Skin epidermis (tissue), 12 donors: ENCODE measurements around the gene HOXB8.

ENCODE experiments used
- H3K27ac ChIP-seq, 21 experiments: fragments of 200-600 bp; sonication (generic) in 11 of 21; one replicate each; pipeline ENCODE4 v1.5.0; 2020; ENCODE audit warnings: mild to moderate bottlenecking in 3 of 21, inconsistent platforms in 2 of 21, moderate library complexity in 2 of 21
- H3K4me3 ChIP-seq, 7 experiments: fragments of 200-600 bp; sonication (generic) in 2 of 7; one replicate each; pipeline ENCODE4 v1.5.0; 2020; ENCODE audit warnings: inconsistent platforms in 2 of 7, mild to moderate bottlenecking in 2 of 7, moderate library complexity in 1 of 7

Gene HOXB8

DNA sequence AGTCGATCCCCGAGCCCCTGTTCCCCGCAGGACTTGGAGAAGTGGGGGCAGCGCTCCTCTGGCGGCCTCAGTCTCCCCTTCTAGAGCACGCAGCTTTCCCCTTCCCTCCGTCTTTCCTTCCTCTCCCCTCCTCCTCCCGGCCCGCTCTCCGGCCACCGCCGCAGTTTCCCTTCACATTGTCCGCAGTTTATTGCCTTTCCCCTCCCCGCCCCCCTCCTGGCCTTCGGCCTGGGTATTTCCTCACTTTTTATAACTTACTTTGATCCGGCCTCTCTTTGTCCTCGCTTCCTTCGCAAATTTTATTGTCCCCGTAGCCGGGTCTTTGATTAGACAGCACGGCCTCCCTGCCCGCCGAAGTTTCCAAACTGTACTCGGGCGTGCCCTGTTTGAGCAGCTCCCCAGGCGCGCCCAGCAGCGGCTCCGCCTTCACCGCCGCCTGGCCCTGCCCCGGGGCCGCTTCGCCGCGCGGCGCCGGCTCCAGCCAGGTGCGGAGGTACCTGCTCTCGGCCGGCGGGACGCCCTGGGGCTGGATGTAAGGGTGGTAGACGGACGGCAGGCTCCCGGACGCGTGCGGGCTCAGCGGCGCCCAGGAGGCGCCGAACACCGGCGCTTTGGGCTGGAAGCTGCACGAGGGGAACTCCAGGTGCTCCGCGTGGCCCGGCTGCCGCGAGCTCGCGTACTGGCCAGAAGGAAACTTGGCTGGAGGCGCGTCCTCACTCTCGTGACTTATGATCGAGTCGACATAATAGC is 10.6 kb upstream of the HOXB8 start:
- Histone ChIP-seq H3K27ac (peak overlapping the region in 3 of 21 experiments; percentile 7 to 79 (median 13)), H3K4me3 (peak overlapping the region; percentile 5 to 25 (median 16))

DNA sequence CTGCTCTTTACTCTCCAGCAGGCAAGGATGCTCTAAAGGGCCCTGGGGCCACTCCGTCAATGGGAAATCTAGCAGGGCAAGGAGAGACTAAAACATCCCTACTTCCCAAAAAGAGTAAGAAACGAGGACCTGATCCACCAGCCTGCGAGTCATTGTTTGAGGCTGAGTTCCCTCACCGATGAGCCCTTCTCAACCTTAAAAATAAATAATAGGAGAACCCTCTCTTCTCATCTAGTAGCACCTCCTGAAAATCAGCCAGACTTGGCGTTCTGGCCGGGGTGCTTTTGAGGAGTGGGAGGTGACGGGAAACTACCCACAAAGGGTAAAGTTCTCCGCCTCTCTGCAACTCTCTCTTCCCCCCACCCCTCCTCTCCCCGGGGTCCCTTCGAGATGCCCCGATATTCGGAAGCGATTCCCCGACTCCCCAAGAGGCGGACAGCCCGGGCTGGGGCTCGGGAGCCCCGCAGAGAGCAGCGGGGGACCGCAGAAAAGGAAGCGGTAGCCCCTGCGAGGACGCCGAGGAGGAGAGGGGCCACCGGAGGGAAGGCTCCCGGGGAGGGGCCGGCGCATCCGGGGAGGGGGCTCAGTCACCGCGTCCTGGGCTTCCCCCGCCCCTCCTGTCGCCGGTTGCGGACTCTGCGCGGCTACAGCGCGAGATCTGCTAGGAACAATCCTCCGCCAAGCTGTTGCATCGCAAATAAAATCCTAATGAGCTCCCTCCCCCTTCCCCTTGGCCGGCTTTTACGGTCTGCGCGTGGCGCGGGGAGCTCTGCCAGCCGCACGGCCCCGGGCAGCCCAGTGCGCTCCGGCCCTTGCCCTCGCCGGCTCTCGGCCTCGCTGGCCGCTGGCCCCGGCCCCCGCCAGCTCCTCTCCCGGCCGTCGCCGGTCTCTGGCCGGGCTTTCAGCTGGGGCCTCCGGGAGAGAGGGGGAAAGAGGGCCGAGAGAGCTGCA is 9.7 kb upstream of the HOXB8 start:
- H3K27ac ChIP-seq = peak overlapping the region in 3 of 21 experiments; percentile 7 to 79 (median 13)
- peak overlapping the region; percentile 5 to 25 (median 16) for H3K4me3 ChIP-seq

DNA sequence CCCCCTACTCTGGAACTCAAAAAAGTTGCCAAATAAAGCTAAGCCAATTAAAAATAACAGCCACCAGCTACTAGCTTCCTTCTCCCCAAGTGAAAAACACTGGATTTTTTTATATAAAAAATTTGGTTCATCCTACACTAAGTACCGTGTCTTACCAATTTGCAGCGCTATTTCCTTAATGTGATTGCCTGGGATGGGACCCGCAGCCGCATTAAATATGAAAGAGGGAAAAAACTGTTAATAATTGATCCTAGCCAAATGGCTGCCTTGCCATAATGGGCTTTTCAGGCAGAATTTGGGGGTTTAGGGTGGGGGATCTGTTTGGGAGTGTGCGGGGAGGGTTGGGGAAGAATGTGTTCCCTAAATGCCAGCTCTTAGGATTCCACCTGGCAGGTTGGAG is 9.0 kb upstream of the HOXB8 start:
- no peak overlapping the region for H3K4me3 ChIP-seq
- H3K27ac ChIP-seq = no peak overlapping the region

DNA sequence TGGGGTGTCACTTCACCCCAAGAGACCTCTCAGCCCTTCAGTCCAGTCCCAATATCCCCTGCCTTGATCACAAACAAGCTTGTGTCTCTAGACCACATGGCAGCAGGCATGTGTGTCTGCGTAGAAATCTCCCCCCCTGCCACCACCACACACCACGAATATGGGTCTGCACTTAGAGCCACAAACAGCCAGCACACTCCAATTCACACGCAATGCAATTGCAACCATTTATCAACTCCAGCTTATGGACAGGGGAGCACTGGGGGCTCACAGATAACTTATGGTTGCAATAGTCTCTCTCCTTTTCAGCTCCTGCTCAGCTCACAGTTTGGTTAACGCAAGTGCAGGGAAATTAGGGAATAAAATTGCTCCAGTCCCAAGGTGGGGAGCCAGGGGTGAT is 8.5 kb upstream of the HOXB8 start:
- H3K27ac ChIP-seq = no peak overlapping the region
- no peak overlapping the region for H3K4me3 ChIP-seq

DNA sequence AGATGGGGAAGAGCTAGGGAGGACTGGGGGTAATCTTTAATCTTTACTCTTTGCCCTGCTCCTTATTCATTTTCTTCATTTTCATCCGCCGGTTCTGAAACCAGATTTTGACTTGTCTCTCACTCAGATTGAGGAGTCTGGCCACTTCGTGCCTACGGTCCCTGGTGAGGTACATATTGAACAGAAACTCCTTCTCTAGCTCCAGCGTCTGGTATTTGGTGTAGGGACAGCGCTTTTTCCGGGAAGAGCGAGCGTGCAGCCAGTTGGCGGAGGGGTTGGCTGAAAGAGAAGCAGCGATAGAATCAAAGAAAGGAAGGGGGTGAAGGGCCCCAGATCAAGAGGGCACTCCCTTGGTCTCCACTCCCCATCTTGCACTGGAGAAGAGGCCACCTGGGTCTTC is 7.8 kb upstream of the HOXB8 start:
- no peak overlapping the region for H3K27ac ChIP-seq

DNA sequence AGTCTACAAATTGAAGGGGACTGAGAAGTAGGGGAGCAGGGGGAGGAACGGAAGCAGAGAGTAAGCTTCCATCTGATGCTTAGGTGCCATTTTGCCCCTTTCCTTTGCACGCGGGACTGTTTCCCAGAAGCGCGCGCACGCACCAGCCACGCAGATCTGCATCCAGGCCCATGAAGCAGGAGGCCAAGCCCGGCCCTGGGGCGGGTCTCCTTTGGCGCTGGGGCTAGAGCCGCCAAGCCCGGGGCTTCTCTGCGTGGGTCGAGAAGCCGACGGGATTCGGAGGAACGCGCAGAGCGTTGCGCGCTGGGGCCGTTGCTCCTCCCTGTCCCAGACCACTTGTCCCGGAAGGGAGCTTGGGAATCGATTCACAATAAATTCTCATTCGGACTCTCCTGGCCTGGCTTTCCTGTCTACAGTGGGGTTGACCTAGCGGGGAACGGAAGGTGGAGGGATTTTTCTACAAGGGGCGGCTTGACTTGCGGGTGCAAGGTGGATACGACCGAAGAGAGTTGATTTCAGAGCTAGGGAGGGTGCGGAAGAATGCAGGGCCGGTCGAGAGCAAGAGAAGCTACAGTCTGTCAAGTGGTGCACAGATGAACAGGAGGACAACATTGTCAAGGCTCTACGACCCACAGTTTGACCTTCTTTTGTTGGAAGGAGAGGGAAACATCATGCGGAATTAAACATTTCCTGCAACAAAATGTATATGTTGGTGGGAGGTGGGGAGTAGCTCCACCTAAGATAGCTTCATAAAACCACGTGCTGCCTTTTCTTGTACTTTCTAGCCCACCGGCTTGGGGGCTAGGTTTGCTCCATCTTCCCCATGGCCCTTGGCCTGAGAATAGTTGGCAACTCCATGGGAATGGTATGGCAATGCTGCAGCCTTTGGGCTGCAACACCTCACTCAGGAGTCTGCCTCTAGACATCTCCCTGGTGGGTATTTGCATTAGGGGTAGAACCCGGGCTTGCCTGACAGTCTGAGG is 6.6 kb upstream of the HOXB8 start:
- H3K4me3 ChIP-seq = no peak overlapping the region
- no peak overlapping the region for H3K27ac ChIP-seq

More for the DNA sequence above, 7.8 kb upstream of the HOXB8 start:
- H3K4me3 ChIP-seq = no peak overlapping the region

DNA sequence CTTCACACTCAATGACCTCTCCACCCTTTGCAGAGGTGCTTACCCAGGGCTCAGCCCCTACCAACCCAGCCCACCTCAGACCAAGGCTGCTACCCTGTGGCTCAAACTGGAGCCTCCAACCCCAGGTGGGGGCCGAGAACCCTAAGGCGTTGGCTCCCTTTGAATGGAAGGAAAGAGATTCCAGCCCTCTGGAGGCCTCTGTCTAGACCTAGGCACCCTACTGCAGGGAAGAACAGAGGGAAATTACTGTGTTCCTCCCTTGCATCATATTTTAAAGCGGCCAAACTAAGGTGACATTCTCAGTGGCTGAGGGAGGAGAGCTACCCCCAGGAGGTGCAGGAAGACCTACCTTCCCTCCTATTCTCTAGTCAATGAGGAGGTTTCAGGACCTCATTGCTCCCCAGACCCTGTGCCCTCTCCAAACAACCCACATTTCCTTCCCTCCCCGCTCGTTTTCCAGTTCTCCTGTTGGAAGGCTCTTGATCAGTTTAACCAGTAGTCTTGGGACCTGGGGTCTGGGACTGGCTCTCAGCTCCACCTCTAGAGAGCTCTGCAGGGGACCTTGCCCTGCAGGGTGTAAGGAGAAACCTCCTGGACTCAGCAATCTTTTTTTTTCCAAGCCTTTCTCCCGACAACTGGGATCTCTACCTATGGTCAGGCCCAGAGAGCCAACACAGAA is 5.5 kb upstream of the HOXB8 start:
- H3K27ac ChIP-seq = no peak overlapping the region

DNA sequence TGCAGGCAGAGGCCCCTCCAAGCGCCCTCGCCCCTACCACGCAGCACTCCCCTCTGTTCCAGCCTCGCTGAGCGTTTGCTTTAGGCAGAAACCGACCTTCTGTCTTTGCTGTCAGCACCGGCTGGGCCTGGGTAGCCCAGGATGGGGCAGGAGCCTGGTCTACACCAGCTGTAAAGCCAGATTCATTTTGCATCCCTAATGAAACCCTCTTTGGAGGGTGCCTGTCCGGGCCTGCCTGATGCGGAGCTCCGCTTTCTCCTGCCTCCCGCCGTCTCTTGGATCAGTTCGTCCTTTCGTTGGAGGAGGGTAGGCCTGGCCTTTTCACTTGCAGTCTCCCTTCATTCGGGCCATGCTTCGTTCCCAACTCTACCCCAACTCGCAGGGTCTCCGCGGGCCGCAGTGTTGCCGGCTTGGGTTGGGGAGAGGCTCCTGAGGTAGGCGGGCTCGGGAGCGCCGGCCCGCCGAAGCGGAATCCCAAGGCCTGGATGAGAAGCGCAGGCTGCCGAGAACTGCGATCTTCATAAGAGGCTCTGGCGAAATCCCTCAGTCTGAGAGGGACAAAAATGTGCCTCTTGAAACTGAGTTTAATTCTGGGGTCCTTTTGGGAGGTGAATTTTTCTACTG is 4.8 kb upstream of the HOXB8 start:
- H3K4me3 ChIP-seq = no peak overlapping the region

More for the DNA sequence above, 5.5 kb upstream of the HOXB8 start:
- no peak overlapping the region for H3K4me3 ChIP-seq

DNA sequence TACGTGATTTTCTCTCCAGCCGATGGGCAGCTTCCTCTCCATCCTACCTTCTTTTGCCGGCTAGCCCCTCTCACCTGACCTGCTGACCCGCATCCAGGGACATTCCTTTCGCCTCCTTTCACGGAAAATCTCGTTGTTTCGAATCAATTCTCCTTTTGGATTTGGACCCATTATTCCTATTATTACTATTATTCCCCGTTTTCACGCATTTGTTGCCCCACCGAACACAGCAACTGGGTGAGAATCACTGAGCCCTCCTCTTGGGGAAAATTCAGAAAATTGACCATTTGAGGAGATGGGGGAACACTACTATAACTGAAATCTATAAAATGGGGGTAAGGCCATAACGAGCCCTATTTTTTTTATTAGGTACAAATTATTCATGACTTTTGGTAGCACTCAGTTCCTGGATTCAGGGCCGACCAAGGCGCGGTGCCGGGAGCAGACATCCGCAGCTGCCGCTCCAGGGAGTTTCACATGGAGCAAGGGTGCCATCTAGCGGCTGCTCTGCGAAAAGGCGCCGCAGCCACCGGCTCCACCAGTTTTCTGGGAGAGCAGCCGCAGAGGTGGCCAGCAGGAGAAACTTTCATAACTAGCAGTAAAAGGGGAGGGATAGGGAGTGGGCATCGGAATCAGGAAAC is 3.3 kb upstream of the HOXB8 start:
- H3K27ac ChIP-seq = no peak overlapping the region
- no peak overlapping the region for H3K4me3 ChIP-seq

More for the DNA sequence above, 4.8 kb upstream of the HOXB8 start:
- H3K27ac ChIP-seq = no peak overlapping the region

DNA sequence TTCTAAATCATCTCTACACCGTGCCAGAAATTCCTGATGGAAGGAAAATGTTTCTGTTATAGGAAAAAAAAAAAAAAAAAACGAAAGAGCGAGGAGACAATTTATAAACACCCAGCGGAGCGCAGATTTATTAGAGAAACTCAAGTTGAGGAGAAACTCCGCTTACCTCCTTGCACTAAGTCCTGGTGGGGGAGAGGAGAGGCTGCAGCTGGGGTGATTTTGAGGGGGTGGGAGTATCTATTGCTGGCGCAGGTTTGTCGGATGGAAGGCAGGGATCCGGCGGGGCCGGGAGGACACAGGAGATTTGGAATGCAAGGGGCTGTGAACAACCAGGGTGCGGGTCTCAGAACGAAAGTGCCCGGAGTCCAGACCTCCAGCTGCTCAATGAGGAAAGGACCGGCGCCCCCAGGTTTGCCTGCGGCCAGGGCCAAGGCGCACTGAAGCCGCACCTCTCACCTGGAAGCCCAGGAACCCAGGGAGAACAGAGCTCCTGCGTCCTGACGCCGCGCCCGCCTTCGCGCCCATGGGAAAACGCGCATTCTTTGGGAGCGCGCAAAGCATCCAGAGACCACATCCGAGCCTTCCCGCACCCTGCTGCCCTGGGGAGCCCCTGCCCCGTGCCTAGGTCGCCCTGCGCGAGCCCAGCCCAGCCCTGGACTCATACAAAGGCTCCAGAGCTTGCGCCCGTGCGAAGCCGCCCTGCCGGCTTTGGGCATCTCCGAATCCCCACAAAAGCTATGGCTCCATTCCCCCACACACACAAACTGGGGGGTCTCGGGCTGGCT is 2.6 kb upstream of the HOXB8 start:
- Histone ChIP-seq H3K27ac (no peak overlapping the region), H3K4me3 (no peak overlapping the region)

DNA sequence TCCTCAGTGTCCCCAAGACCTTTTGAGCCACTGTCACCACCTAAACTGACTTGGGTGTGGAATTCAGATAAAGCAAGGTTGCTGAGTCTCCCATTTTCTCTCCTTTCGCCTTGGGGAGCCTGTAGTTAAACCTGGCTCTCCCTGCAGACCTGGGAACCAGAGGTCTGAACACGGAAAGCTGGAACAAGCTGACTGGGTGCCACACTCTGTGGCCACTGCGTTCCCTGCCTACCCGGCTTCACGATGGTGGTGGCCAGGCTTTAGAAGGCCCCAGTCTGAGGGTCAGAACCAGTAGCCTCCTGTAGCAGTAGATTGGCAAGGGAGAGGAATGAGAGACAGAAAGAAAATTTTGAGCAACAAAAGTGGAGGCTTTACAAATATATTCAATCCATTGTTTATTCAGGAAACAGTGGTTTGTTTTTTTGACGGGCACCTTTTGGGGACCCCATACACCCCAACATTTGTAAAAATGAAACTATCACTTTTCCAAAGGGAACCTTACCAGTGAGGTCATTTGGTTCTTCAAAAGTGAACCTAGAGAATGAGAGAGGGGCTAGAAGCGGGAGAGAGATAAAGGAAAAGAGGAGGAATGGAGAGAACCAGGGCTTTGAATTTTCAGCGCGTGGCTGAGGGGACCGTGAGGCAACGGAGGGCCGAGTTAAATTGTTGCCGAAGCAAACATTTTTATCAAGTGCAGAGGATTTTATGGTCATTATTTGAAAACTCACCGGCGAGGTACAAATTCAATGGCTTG is 1.8 kb upstream of the HOXB8 start:
- Histone ChIP-seq H3K27ac (no peak overlapping the region), H3K4me3 (no peak overlapping the region)

DNA sequence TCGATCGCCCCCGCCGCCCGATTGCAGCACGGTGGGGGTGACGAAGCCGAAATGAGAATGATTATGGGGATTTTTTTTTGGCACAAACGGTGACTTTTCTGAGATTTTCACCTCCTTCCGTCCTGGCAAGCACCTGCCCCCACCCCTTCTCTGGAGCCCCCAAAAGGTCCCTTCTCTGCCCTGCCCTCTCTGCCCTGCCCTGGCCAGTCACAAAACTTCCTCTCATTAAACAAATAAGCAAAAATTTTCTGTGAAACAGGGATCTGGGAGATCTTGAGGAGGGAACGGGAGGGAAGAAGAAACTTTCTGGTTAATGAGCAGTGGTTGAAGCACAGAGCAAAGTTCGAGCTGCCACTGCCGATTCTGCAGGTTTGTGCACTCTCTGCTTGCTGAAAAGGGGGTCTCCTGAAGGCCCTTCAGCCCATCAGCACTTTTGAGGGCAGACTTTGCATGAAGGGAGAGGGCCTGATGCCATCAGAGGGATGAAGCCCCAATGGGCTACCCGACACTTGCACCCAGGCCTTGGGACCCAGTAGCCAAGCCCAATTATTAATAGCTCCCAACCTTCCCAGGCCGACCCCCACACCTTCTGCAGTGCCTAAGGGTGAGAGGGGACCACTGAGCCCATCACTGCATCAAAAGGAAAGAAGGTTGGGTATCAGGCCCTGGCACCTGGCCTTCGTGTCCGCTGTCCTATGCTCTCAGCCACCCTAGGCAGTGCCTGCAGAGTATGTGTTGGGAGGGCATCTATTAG is 1.0 kb upstream of the HOXB8 start:
- no peak overlapping the region for H3K4me3 ChIP-seq

DNA sequence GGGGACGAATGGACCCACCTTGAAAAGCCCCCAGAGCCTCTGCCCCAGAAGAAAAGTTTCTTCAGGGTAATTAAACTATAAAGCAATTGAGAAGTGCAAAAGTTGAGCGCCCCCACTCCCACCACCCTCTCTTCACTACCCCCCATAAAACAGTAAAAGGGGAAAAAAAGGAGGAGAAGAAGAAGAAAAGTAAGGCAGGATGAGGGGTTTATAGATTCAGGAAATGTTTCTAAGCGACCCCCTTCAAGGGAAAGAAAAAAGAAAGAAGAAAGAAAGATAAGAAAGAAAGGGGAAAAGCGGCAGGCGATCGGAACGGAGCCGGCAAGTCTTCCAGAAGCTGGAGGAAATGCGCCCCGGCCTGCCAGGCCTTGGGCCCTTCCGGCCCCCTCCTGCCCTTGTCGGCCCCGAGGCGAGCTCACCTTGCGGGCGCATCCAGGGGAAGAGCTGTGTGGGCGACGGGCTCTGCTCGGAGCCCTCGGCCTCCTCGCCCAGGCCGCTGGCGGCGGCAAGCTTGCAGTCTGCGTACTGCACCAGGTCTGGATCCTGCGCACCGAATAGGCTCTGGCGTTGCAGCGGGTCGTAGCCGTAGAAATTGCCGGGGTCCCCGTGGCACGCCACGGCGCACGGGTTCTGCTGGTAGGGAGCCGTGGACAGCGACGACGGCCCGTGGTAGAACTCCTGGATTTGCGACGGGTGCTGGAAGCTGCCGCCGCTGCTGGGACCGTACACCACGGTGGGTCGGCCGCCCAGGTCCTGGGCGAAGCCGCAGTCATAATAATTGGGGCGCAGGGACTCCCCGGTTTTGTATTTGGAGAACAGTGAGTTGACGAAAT is 1.0 kb downstream of the HOXB8 start:
- peak overlapping the region in 4 of 21 experiments; percentile 43 to 94 (median 69) for H3K27ac ChIP-seq
- peak overlapping the region in 4 of 7 experiments; percentile 6 to 47 (median 13) for H3K4me3 ChIP-seq

More for the DNA sequence above, 1.0 kb upstream of the HOXB8 start:
- no peak overlapping the region for H3K27ac ChIP-seq

DNA sequence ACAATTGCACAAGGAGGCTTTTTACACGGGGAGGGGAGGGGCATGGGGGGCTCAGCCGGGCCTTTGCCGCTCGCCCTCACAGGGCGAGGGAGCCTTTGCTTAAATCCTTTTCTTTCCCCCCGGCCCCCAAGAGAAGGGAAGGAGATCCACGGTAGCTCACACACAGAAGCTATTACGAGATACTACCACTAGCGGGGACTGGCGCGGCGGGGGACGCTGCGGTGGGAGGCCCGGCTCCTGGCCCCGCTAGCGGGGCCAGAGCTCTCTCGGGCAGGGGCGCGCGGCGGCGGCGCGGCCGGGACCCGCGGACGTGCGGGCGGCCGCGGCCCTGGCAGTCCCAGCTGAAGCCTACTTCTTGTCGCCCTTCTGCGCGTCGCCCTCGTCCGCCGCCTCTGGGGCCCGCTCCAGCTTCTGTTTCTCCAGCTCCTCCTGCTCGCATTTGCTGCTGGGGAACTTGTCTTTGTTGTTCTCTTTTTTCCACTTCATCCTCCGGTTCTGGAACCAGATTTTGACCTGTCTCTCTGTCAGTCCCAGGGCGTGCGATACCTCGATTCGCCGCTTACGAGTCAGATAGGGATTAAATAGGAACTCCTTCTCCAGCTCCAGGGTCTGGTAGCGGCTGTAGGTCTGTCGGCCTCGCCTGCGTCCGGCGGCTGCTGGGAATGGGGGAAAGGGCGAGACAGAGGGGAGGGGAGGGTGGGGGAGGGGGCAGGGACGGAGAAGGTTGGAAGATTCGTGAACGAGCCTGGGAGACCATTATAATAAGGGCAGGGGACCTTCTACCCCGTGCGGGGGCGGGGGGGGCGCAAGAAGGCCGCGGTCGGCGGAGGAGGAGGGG is 2.0 kb downstream of the HOXB8 start:
- Histone ChIP-seq H3K27ac (peak overlapping the region in 5 of 21 experiments; percentile 34 to 95 (median 82)), H3K4me3 (peak overlapping the region; percentile 0 to 56 (median 46))
